ENCODE results near the gene FOXF1.
A peak's percentile ranks its signal among the peaks of the same experiment; 100 is the strongest.

The FOXF1 gene

GRCh38 chr16:86517652-86518258, 7.4 kb downstream of the FOXF1 start:
- peak; percentile 19 for DNase-seq

- no peak for DNase-seq
Measured at GRCh38 chr16:86519007-86519648, 8.8 kb downstream of the FOXF1 start.

- peak; percentile 49 for DNase-seq
Measured at GRCh38 chr16:86519649-86520316, 9.5 kb downstream of the FOXF1 start.

DNA sequence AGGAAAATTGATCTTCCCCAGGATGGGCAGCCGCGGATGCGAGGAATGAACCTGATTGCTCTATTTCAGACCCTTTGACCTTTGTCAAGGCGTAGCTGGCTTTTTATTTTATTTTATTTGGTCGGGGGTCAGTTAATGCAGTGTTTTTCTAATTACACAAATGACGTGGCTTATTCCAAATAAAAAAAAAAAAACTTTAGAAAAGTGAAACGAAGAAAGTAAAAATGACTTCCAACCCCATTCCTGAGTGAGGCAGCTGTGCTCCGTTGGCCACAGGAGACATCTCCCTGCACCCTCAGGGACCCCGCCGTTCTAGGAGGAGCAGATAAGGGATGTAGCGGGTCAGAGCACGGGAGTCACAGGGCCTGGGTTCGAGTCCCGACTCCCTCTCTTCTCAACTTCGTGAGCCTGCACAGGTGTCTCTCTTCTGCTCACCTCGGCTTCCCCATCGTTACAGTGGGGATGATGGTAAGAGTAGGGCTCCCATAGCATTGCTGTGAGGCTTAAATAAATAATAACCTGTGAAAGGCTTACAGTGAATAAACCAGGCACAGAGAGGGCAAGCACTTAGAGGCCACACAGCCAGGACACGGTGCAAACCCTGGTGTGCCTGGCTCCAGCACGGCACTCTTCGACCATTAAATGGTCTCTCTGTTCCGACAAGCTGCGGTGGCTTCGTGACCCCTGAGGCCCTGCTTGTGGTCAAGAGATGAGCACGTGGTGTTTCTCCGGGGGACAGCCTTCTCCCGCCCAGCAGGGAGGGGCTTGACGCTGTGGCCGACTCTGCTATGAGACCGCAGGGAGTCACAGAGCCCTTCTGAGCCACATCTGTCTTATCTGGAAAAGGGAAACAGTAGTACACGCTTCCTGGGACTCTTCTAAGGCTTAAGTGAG, 10.2 kb downstream of the FOXF1 start:
- no peak for DNase-seq

GRCh38 chr16:86521236-86522197, 11.2 kb downstream of the FOXF1 start:
- no peak for DNase-seq

- DNase-seq: no peak
Measured at GRCh38 chr16:86522634-86523033, 12.3 kb downstream of the FOXF1 start.

- no peak for DNase-seq
Measured at GRCh38 chr16:86523166-86523740, 12.9 kb downstream of the FOXF1 start.

GRCh38 chr16:86524029-86524428, 13.7 kb downstream of the FOXF1 start:
- DNase-seq: no peak

DNA sequence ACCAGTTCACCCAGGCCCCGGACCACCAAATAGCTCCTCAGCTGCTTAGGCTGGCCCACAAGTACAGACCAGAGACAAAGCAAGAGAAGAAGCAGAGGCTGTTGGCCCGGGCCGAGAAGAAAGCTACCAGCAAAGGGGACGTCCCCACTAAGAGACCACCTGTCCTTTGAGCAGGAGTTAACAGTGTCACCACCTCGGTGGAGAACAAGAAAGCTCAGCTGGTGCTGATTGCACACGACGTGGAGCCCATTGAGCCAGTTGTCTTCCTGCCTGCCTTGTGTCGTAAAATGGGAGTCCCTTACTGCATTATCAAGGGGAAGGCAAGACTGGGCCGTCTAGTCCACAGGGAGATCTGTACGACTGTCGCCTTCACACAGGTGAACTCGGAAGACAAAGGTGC, 15.4 kb downstream of the FOXF1 start:
- no peak for DNase-seq

- DNase-seq: no peak
Measured at GRCh38 chr16:86527366-86527765, 17.0 kb downstream of the FOXF1 start.

DNA sequence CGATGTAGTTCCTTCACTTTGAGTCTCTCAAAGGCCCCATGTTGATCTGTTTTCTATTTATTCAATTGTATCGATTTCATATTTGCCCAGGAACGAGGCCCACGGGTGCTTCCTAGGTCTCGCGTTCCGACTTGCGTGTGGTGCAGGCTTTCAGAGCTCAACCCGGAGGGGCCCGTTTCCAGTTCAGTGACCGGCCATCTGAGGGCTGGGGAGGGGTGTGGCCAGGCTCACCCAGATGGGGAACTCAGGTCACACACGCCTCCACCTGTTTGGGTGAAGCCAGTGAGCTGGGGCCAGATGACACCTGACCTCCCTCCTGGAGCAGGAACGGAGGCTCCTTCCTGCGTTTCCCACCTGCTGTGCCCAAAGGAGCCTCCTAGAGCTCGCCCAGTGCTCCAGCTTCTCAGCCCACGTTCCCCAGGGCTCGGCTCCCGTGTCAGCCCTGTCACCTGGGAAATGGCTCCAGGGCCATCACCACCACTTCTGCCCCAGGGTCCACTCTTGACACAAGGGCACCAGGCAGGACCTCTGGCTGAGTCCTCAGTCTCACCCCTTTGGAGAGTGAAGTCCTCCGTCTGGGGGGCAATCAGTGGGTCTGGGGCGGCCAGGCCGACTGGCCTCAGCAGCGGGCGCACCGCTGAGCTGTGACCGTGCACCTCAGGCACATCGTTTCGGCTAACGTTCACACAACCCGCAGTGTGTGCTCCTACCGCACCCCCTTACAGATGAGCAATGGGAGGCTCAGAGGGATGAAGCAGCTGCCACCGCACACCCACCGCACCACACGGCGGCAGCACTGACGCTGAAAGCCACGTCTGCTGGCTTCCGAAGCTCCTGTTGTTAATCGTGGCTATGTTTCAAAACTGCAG, 18.0 kb downstream of the FOXF1 start:
- no peak for DNase-seq

- DNase-seq: no peak
Measured at GRCh38 chr16:86529160-86529559, 18.8 kb downstream of the FOXF1 start.

- DNase-seq: no peak
Measured at GRCh38 chr16:86530251-86531190, 20.2 kb downstream of the FOXF1 start.

GRCh38 chr16:86531191-86531545, 20.8 kb downstream of the FOXF1 start:
- DNase-seq: no peak

- no peak for DNase-seq
Measured at GRCh38 chr16:86531641-86532525, 21.6 kb downstream of the FOXF1 start.

- DNase-seq: no peak
Measured at GRCh38 chr16:86532526-86532815, 22.1 kb downstream of the FOXF1 start.

- no peak for DNase-seq
Measured at GRCh38 chr16:86533076-86533475, 22.7 kb downstream of the FOXF1 start.

- DNase-seq: no peak
Measured at GRCh38 chr16:86533767-86534351, 23.5 kb downstream of the FOXF1 start.
